Measurements from ENCODE around the gene ZFYVE28. TPM values are rescaled to one million over a fixed set of nuclear protein-coding genes. Genes with fewer than 3 reads are reported as not detected.

Gene ZFYVE28
- total and polyA plus RNA-seq, 2 of the 8 experiments (the other 6 are each of a cell fraction or from before 2014, with no cell fraction given) = 1.7 to 4.9 TPM

DNA sequence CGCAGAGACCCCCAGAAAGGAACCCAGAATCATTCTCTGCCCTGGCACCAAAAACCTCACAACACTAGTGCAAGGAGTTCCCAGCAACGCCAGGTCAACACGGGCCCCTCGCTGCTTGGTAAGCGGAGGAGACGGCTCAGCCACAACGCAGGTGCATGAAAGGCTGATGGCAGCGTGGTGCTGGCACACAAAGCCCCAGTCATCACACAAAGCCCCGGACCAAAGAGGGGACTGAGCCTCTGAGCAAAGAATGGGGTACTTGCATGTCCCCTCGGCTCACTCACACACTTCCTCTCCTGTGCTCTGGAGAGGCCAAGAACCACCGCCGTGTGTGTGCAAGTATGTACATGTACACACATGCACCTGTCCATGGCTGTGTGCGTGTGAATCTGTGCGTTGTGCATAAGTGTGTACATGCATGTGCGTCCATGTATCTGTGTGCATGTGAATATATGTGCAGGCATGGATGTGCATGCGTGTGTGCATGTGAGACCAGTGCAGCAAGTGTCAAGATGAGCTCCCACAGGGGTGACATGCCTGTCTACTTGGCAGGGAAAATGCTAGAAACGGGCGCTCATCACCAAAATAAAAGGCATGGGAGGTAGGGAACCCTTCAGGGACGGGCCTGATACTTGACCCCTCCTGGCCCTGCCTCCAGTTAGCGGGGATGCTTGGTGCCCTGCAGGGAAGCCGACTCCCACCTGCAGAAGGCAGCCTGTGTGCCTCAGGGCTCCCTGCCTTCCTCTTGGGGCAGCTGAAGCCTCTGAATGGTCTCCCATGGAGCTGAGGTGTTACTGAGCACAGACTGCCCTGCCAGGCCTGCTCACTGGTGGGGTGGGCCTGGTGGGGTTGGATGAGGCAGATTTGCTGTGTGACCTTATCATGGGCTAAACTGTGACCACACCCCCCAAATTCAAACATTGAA, 60.4 kb downstream of the ZFYVE28 start:
- no peak overlapping the region for H3K18ac ChIP-seq (ENCODE audit: extremely low read depth, low read length)
- no peak overlapping the region for H2AK5ac ChIP-seq (ENCODE audit: low read depth, low read length)
- H3K14ac ChIP-seq (ENCODE audit: insufficient read length) = no peak overlapping the region
- H3K4me1 ChIP-seq (replicated peaks in 1 of 4; ENCODE audit: control insufficient read depth in 3 of 4, insufficient read depth in 4 of 4, low read length in 3 of 4) = peaks cover 1 to 6% (median 3%) of the 10 kb centered on the region in 4 experiments; a peak in 5 of 7 replicates
- no peak overlapping the region for H2BK15ac ChIP-seq (ENCODE audit: low read length)
- no peak overlapping the region for H3K23ac ChIP-seq (ENCODE audit: insufficient read length)
- no peak overlapping the region; a peak in 1 of 4 replicates for H3K4me2 ChIP-seq (ENCODE audit: insufficient read depth in 1 of 2, low read depth in 2 of 2, low read length in 2 of 2)
- no peak overlapping the region for H2AFZ ChIP-seq (ENCODE audit: low read length)
- no peak overlapping the region for H2BK5ac ChIP-seq (ENCODE audit: low read depth, low read length)
- no peak overlapping the region for H3K27ac ChIP-seq (ENCODE audit: low read depth, low read length)
- H4K20me1 ChIP-seq (replicated peaks in 1 of 2; ENCODE audit: control insufficient read depth in 1 of 2, insufficient read depth in 2 of 2, low read length in 2 of 2) = peaks cover 2 to 4% of the 10 kb centered on the region in 2 experiments
- no peak overlapping the region for H3K4ac ChIP-seq (replicated peaks; ENCODE audit: insufficient read length, low read depth, low read length)
- H3K4me3 ChIP-seq (ENCODE audit: extremely low read depth in 1 of 4, insufficient read depth in 2 of 4, low read depth in 3 of 4, low read length in 4 of 4) = no peak overlapping the region
- H3K9me3 ChIP-seq (ENCODE audit: insufficient read depth in 2 of 2, low read depth in 1 of 2, low read length in 1 of 2) = no peaks in the 10 kb centered on the region
- WGBS, 2 experiments (ENCODE audit: extremely low coverage in 1 of 2, insufficient coverage in 1 of 2, insufficient read length in 1 of 2, insufficient replicate concordance in 2 of 2, low coverage in 1 of 2, low lambda C conversion rate in 2 of 2, missing lambda C conversion rate in 1 of 2) = 86% methylated on average over 21 of the region's 21 CpGs; no CpG with 5 or more reads in 1 of the 2 experiments
- H2BK12ac ChIP-seq (ENCODE audit: low read depth, low read length) = no peak overlapping the region
- no peak overlapping the region for H3K56ac ChIP-seq (replicated peaks; ENCODE audit: insufficient read length, low read depth, low read length)
- H3K79me1 ChIP-seq (ENCODE audit: low read depth, low read length) = 0 out of 2 replicates have a peak, but pooled peaks cover 2% of the 10 kb centered on the region
- ChIA-PET CTCF (ENCODE audit: partially characterized antibody) (interaction anchor here (0.6 to 9.7 kb wide), 3 partner anchors 138 to 1126 kb away, joined by 3 to 69 read pairs (median 4); no protein-coding TSS in a partner anchor), POLR2A (ENCODE audit: partially characterized antibody) (no interaction called here)
- H3K36me3 ChIP-seq (ENCODE audit: control insufficient read depth in 2 of 4, insufficient read depth in 4 of 4, low read length in 3 of 4) = no peaks in the 10 kb centered on the region
- H4K91ac ChIP-seq (replicated peaks; ENCODE audit: insufficient read length, low read length) = no peak overlapping the region
- H4K8ac ChIP-seq (ENCODE audit: extremely low read depth, insufficient read depth, low read length) = no peak overlapping the region
- H3K23me2 ChIP-seq (ENCODE audit: low read depth, low read length) = no peaks in the 10 kb centered on the region; the same call in 1 of the 2 replicates
- H3K79me2 ChIP-seq (ENCODE audit: control insufficient read depth in 1 of 2, insufficient read depth in 2 of 2, low read length in 2 of 2) = no peaks in the 10 kb centered on the region
- no peak overlapping the region for H2BK20ac ChIP-seq (ENCODE audit: low read length)
- FAIRE-seq (no peak), DNase-seq (ENCODE audit: low read depth in 1 of 2, low spot score in 2 of 2) (no peak)
- H3K27me3 ChIP-seq (replicated peaks in 1 of 4; ENCODE audit: control insufficient read depth in 3 of 4, extremely low read depth in 1 of 4, insufficient read depth in 3 of 4, low read length in 3 of 4) = no peaks in the 10 kb centered on the region; a peak in 1 of 7 replicates
- H3K9ac ChIP-seq (replicated peaks in 1 of 4; ENCODE audit: extremely low read depth in 1 of 4, low read depth in 3 of 4, low read length in 3 of 4) = peak overlapping the region in 1 of 4 experiments; percentile 18; a peak in 1 of 7 replicates
- no peak overlapping the region for H2BK120ac ChIP-seq (replicated peaks; ENCODE audit: low read depth, low read length)
- no peak overlapping the region for H4K5ac ChIP-seq (ENCODE audit: insufficient read length, low read depth, low read length)
- TF ChIP-seq TEAD4 (IDR thresholded peaks at IDR 0.05; ENCODE audit: low read depth, low read length) (no peak), RFX5 (IDR thresholded peaks at IDR 0.05; ENCODE audit: borderline replicate concordance, low read depth, low read length) (no peak), SIRT6 (IDR thresholded peaks at IDR 0.05; ENCODE audit: low read length) (no peak), SAP30 (IDR thresholded peaks at IDR 0.05; ENCODE audit: insufficient read depth, insufficient replicate concordance, low read length) (no peak), TAF7 (optimal IDR thresholded peaks at IDR 0.05; ENCODE audit: borderline replicate concordance, low read depth, low read length) (no peak), KDM1A (IDR thresholded peaks at IDR 0.05; ENCODE audit: borderline replicate concordance, low read length) (no peak), RNF2 (IDR thresholded peaks at IDR 0.05; ENCODE audit: borderline replicate concordance, low read depth, low read length, missing control alignments, poor library complexity, severe bottlenecking) (no peak), SP1 (IDR thresholded peaks at IDR 0.05; ENCODE audit: low read depth, low read length) (no peak), CBX8 (IDR thresholded peaks at IDR 0.05; ENCODE audit: borderline replicate concordance, low read depth, low read length) (no peak)
- TF ChIP-seq, protein P1, sequence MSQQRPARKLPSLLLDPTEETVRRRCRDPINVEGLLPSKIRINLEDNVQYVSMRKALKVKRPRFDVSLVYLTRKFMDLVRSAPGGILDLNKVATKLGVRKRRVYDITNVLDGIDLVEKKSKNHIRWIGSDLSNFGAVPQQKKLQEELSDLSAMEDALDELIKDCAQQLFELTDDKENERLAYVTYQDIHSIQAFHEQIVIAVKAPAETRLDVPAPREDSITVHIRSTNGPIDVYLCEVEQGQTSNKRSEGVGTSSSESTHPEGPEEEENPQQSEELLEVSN (IDR thresholded peaks at IDR 0.05) = no peak

All from H1 (cell line).